Nephron (organoid): ENCODE measurements around the gene ZNF24.

Source experiments
- H3K27ac Mint-ChIP-seq, 3 experiments: 2 replicates each; pipeline ENCODE4 v1.8.0; 2020; ENCODE audit warnings: mixed read lengths in 3 of 3, mild to moderate bottlenecking in 2 of 3, moderate library complexity in 1 of 3
- H3K27me3 Mint-ChIP-seq: 2 replicates; pipeline ENCODE4 v1.8.0; 2021; ENCODE audit warnings: low read depth, mild to moderate bottlenecking, moderate library complexity, mixed read lengths
- H3K36me3 Mint-ChIP-seq: 2 replicates; pipeline ENCODE4 v1.8.0; 2020; ENCODE audit warnings: low read depth, mixed read lengths
- H3K4me1 Mint-ChIP-seq: 2 replicates; pipeline ENCODE4 v1.8.0; 2020; ENCODE audit warnings: mixed read lengths
- H3K4me3 Mint-ChIP-seq, 3 experiments: 2 replicates each; pipeline ENCODE4 v1.8.0; 2020; ENCODE audit warnings: mild to moderate bottlenecking in 3 of 3, mixed read lengths in 3 of 3, moderate library complexity in 2 of 3
- H3K9me3 Mint-ChIP-seq: 2 replicates; pipeline ENCODE4 v1.8.0; 2020; ENCODE audit warnings: mixed read lengths
- TF ChIP-seq, protein P1 (sequence below), 3 experiments: fragments of 200-600 bp; sonication (generic); IDR thresholded peaks; one replicate each; pipeline ENCODE4 v1.5.0; 2021; ENCODE audit warnings: antibody characterized with exemption in 3 of 3; ENCODE audit not compliant: unreplicated experiment in 3 of 3

Gene ZNF24

DNA sequence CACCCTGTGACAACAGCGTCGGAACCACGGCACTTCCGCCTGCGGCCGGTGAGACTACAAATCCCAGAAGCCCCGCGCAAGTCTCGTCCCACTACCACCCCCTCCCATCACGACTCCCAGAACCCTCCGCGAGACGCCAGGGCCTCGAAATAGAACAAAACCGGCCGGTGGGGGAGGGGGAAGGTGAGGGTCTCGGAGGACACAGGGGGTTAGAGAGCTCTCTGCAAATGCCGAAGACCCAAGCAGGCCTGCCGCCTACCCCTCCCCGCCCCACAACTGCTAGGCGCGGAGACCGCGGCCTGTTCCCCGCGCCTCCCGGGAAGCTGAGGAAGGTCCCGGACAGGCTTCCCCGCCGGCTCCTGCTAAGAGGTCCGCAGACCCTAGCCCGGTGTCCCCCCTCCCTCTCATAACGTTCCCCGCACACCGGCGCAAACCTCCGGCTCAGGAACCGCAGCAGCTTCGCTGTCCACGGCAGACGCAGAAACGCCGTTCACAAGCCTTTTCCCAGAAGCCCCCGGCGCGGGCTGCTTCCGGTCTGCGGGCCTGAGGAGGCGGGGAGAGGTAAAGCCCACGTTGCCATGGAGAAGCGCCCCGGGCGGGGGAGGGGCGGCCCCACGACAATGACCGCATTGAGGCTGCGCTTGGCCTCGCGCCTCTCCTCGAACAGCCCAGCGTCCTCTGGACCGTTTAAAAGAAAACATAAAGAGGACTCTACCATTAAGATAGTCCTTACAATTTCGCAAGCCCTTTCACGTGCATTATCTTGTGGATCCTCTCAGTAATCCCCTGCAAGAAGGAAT is at the start of gene ZNF24:
Gene ZNF24, minus strand, starts transcription at position 485 of the 800 bp plus-strand sequence. CDS start 3,770 bp downstream, outside the sequence.
- H3K4me3 Mint-ChIP-seq: peak within 1 kb of the TSS; percentile 99
- H3K27me3 Mint-ChIP-seq: no peaks in the 10 kb centered on the region

DNA sequence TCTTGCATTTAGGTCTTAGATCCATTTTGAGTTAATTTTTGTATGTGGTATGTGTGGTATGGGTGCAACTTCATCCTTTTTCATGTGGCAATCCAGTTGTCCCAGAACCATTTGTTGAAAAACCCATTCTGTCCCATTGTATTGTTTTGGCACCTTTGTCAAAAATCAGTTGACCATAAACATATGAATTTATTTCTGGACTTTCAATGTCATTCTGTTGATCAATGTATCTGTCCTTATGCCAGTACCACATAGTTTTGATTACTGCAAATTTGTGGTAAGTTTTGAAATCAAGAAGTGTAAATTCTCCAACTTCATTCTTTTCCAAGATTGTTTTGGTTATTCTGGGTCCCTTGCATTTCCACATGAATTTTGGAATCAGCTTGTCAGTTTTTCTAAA is 49.5 kb upstream of the ZNF24 start:
- no peaks in the 10 kb centered on the region for H3K9me3 Mint-ChIP-seq

More for the DNA sequence above, at the start of gene ZNF24:
- TF ChIP-seq, protein P1, sequence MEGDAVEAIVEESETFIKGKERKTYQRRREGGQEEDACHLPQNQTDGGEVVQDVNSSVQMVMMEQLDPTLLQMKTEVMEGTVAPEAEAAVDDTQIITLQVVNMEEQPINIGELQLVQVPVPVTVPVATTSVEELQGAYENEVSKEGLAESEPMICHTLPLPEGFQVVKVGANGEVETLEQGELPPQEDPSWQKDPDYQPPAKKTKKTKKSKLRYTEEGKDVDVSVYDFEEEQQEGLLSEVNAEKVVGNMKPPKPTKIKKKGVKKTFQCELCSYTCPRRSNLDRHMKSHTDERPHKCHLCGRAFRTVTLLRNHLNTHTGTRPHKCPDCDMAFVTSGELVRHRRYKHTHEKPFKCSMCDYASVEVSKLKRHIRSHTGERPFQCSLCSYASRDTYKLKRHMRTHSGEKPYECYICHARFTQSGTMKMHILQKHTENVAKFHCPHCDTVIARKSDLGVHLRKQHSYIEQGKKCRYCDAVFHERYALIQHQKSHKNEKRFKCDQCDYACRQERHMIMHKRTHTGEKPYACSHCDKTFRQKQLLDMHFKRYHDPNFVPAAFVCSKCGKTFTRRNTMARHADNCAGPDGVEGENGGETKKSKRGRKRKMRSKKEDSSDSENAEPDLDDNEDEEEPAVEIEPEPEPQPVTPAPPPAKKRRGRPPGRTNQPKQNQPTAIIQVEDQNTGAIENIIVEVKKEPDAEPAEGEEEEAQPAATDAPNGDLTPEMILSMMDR (IDR thresholded peaks at IDR 0.05; ENCODE audit: unreplicated experiment in 3 of 3): no peak
- peak within 1 kb of the TSS; percentile 95 to 99 (median 96) for H3K27ac Mint-ChIP-seq
- peaks cover 33% of the 10 kb centered on the region for H3K4me1 Mint-ChIP-seq
- no peaks in the 10 kb centered on the region for H3K9me3 Mint-ChIP-seq
- H3K36me3 Mint-ChIP-seq: peaks cover 18% of the 10 kb centered on the region

DNA sequence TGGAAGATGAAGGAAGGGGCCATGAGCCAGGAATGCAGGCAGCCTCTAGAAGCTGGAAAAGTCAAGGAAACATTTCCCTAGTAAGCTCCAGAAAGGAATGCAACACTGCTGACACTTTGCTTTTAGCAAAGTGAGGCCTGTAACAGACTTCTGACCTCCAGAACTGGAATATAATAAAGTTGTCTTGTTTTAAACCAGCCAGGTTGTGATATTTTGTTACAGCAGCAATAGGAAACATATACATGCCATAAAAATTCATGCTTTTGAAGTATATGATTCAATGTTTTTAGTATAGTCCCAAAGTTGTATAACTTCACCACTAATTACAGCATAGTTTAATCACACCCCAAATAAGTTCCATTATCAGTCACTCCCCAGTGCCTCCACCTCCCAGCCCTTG is 48.2 kb upstream of the ZNF24 start:
- peaks cover 12% of the 10 kb centered on the region for H3K27me3 Mint-ChIP-seq
- no peak overlapping the region for H3K27ac Mint-ChIP-seq

More for the DNA sequence above, 49.5 kb upstream of the ZNF24 start:
- TF ChIP-seq, protein P1 (IDR thresholded peaks at IDR 0.05; ENCODE audit: unreplicated experiment in 3 of 3): no peak
- Mint-ChIP-seq H3K4me1 (no peaks in the 10 kb centered on the region), H3K36me3 (no peaks in the 10 kb centered on the region), H3K4me3 (no peak overlapping the region), H3K27ac (no peak overlapping the region), H3K27me3 (peaks cover 4% of the 10 kb centered on the region)

DNA sequence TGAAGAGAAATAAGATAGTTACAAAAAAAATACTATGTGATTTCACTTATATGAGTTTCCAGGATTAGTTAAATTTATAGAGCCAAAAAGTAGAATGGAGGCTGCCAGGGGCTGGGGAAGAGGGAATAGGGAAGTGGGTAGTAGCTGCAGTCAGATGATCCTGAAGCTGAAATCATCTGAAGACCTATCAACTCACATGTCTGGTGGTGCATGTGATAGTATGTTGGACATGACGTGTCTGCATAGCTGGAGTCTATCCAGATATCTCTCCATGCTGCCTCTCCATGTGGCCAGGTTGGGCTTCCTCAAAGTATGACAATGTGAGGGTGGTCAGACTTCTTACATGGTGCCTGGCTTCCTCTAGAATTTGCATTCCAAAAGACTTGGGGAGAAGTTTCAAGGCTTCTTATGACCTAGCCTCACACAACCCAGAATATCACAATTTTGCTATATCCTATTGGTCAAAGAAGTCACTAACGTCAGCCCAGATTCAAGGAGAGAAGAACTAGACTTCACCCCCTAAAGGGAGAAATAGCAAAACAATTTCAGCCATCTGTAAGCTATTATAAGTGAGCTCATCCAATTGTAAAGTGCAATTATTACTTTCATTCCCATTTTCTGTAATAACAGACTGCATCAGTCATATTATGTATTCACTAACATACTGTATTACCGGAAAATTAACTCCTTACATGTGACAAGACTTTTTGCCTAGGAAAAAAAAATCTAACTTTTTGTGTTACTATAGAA is 46.9 kb upstream of the ZNF24 start:
- TF ChIP-seq, protein P1 (IDR thresholded peaks at IDR 0.05; ENCODE audit: unreplicated experiment in 3 of 3): no peak
- H3K36me3 Mint-ChIP-seq: no peaks in the 10 kb centered on the region

More for the DNA sequence above, 48.2 kb upstream of the ZNF24 start:
- TF ChIP-seq, protein P1 (IDR thresholded peaks at IDR 0.05; ENCODE audit: unreplicated experiment in 3 of 3): no peak
- Mint-ChIP-seq H3K4me1 (no peaks in the 10 kb centered on the region), H3K36me3 (no peaks in the 10 kb centered on the region), H3K4me3 (no peak overlapping the region), H3K9me3 (no peaks in the 10 kb centered on the region)

DNA sequence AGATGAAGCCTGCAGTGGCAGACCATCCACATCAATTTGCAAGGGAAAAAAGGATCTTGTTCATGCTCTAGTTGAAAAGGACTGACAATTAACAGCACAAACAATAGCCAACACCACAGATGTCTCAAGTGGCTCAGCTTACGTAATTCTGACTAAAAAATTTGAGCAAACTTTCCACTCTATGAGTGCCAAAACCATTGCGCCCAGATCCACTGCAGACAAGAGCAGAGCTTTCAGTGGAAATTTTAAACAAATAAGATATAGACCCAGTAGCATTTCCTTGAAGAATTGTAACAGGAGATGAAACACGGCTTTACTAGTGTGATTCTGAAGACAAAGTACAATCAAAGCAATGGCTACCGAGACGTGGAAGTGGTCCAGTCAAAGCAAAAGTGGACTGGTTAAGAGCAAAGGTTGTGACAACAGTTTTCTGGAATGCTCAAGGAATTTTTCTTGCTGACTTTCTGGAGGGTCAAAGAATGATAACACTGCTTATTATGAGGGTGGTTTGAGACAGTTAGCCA is 44.9 kb upstream of the ZNF24 start:
- H3K27ac Mint-ChIP-seq: no peak overlapping the region
- no peaks in the 10 kb centered on the region for H3K36me3 Mint-ChIP-seq
- H3K9me3 Mint-ChIP-seq: no peaks in the 10 kb centered on the region
- H3K4me1 Mint-ChIP-seq: no peaks in the 10 kb centered on the region
- TF ChIP-seq, protein P1 (IDR thresholded peaks at IDR 0.05; ENCODE audit: unreplicated experiment in 3 of 3): no peak
- H3K27me3 Mint-ChIP-seq: peaks cover 12% of the 10 kb centered on the region
- H3K4me3 Mint-ChIP-seq: no peak overlapping the region

More for the DNA sequence above, 46.9 kb upstream of the ZNF24 start:
- Mint-ChIP-seq H3K27ac (no peak overlapping the region), H3K27me3 (peaks cover 12% of the 10 kb centered on the region), H3K4me1 (no peaks in the 10 kb centered on the region), H3K4me3 (no peak overlapping the region), H3K9me3 (no peaks in the 10 kb centered on the region)
